Liver (tissue), 3 donors: Measurements from ENCODE around the gene ABCC5.

Source experiments
- CTCF ChIP-seq: fragments of 150-350 bp; IDR thresholded peaks from 2 replicates; pipeline ENCODE4 v1.5.1; 2017; ENCODE audit warnings: improper control_type of control experiment, low read depth, low read length; ENCODE audit not compliant: missing input control
- EGR1 ChIP-seq, 2 donors: IDR thresholded peaks; 2 replicates each; pipeline ENCODE4 v1.6.1; 2016 to 2018; ENCODE audit warnings: antibody characterized with exemption in 2 of 2, low read depth in 2 of 2
- GABPA ChIP-seq, 2 donors: IDR thresholded peaks in 1 of 2; conservative IDR thresholded peaks in 1 of 2; 2 replicates each; pipeline ENCODE4 v1.6.1; 2016; ENCODE audit warnings: antibody characterized with exemption in 2 of 2, mild to moderate bottlenecking in 1 of 2, moderate library complexity in 1 of 2
- SP1 ChIP-seq: IDR thresholded peaks from 2 replicates; pipeline ENCODE4 v1.6.1; 2018; ENCODE audit warnings: antibody characterized with exemption, mild to moderate bottlenecking
- donor health status: healthy.
- donor health status: healthy.

- TF ChIP-seq CTCF, result no peak
- no peak for TF ChIP-seq SP1
- TF ChIP-seq GABPA (IDR thresholded peaks at IDR 0.05 in 1 of 2, conservative IDR thresholded peaks at IDR 0.05 in 1 of 2), result no peak
- no peak for TF ChIP-seq EGR1 (IDR thresholded peaks at IDR 0.05; ENCODE audit: low read depth in 2 of 2)
Measured at GRCh38 chr3:184011937-184012889, 5.5 kb downstream of the ABCC5 start.
